IPS-20b (cell line): ENCODE data around the gene PRELID3B.

Experiments used
- H3K27ac ChIP-seq: one replicate; pipeline ENCODE4 v1.5.1; 2013; ENCODE audit warnings: low read length
- H3K27me3 ChIP-seq: 2 replicates; pipeline ENCODE4 v1.6.1; 2013; ENCODE audit warnings: mild to moderate bottlenecking, low read length, inconsistent platforms; ENCODE audit not compliant: insufficient read depth
- H3K36me3 ChIP-seq: 2 replicates; pipeline ENCODE4 v1.6.1; 2013; ENCODE audit warnings: low read depth, mild to moderate bottlenecking, inconsistent platforms, low read length, moderate library complexity; ENCODE audit not compliant: insufficient read depth
- H3K4me1 ChIP-seq: 2 replicates; pipeline ENCODE4 v1.6.1; 2013; ENCODE audit warnings: mild to moderate bottlenecking, control low read depth, inconsistent platforms, low read length, moderate library complexity; ENCODE audit not compliant: insufficient read depth
- H3K4me3 ChIP-seq: 2 replicates; pipeline ENCODE4 v1.5.1; 2013; ENCODE audit warnings: mild to moderate bottlenecking, low read length, inconsistent platforms
- H3K9ac ChIP-seq: 2 replicates; pipeline ENCODE4 v1.6.1; 2013; ENCODE audit warnings: low read depth, mild to moderate bottlenecking, inconsistent platforms, low read length, moderate library complexity
- H3K9me3 ChIP-seq: 2 replicates; pipeline ENCODE4 v1.6.1; 2013; ENCODE audit warnings: mild to moderate bottlenecking, low read depth, low read length, inconsistent platforms; ENCODE audit not compliant: insufficient read depth

The PRELID3B gene

GRCh38 chr20:59024111-59024530 is 18.5 kb downstream of the PRELID3B start:
- Histone ChIP-seq H3K27me3 (peaks cover 36% of the 10 kb centered on the region), H3K9ac (no peak overlapping the region), H3K4me3 (no peak overlapping the region), H3K36me3 (peaks cover 66% of the 10 kb centered on the region), H3K4me1 (peaks cover 11% of the 10 kb centered on the region), H3K27ac (no peak overlapping the region), H3K9me3 (no peaks in the 10 kb centered on the region)

- Histone ChIP-seq H3K4me3 (no peak overlapping the region), H3K27me3 (peaks cover 31% of the 10 kb centered on the region), H3K9me3 (no peaks in the 10 kb centered on the region), H3K27ac (no peak overlapping the region), H3K36me3 (peaks cover 61% of the 10 kb centered on the region), H3K4me1 (peaks cover 11% of the 10 kb centered on the region), H3K9ac (no peak overlapping the region)
These were observed 19.0 kb downstream of the PRELID3B start for GRCh38 chr20:59023616-59024015.

GRCh38 chr20:59022754-59023153 is 19.8 kb downstream of the PRELID3B start:
- peaks cover 11% of the 10 kb centered on the region for H3K4me1 ChIP-seq
- H3K36me3 ChIP-seq = peaks cover 52% of the 10 kb centered on the region
- H3K4me3 ChIP-seq = no peak overlapping the region
- H3K27ac ChIP-seq = no peak overlapping the region
- H3K27me3 ChIP-seq = peaks cover 23% of the 10 kb centered on the region
- no peak overlapping the region for H3K9ac ChIP-seq
- H3K9me3 ChIP-seq = no peaks in the 10 kb centered on the region

- Histone ChIP-seq H3K27ac (no peak overlapping the region), H3K9ac (no peak overlapping the region), H3K9me3 (no peaks in the 10 kb centered on the region), H3K4me1 (peaks cover 11% of the 10 kb centered on the region), H3K4me3 (no peak overlapping the region), H3K27me3 (peaks cover 5% of the 10 kb centered on the region), H3K36me3 (peaks cover 35% of the 10 kb centered on the region)
These were observed 21.5 kb downstream of the PRELID3B start for GRCh38 chr20:59020938-59021551.

- Histone ChIP-seq H3K36me3 (peaks cover 17% of the 10 kb centered on the region; the same call in 1 of the 2 replicates), H3K27ac (no peak within 1 kb of the TSS), H3K4me1 (no peaks in the 10 kb centered on the region)
These were observed 23.4 kb downstream of the PRELID3B start, which contains the start of gene TUBB1 for GRCh38 chr20:59019217-59019616. TUBB1 (plus strand) TSS chr20:59019429; CDS start chr20:59019523, 94 bp downstream.

GRCh38 chr20:59018817-59019216 is 23.8 kb downstream of the PRELID3B start:
- Histone ChIP-seq H3K4me1 (no peaks in the 10 kb centered on the region), H3K36me3 (peaks cover 13% of the 10 kb centered on the region; the same call in 1 of the 2 replicates), H3K9me3 (no peaks in the 10 kb centered on the region), H3K9ac (no peak overlapping the region), H3K27me3 (peaks cover 5% of the 10 kb centered on the region; the same call in 1 of the 2 replicates), H3K4me3 (no peak overlapping the region), H3K27ac (no peak overlapping the region)

More at GRCh38 chr20:59019217-59019616, 23.4 kb downstream of the PRELID3B start, which contains the start of gene TUBB1:
- no peaks in the 10 kb centered on the region for H3K9me3 ChIP-seq
- no peak within 1 kb of the TSS for H3K4me3 ChIP-seq
- H3K9ac ChIP-seq = no peak within 1 kb of the TSS
- H3K27me3 ChIP-seq = peaks cover under 1% of the 10 kb centered on the region; the same call in 1 of the 2 replicates

- Histone ChIP-seq H3K27me3 (peaks cover 10% of the 10 kb centered on the region; the same call in 1 of the 2 replicates), H3K4me3 (no peak overlapping the region), H3K9me3 (no peaks in the 10 kb centered on the region), H3K36me3 (peaks cover 3% of the 10 kb centered on the region; the same call in 1 of the 2 replicates), H3K27ac (no peak overlapping the region), H3K9ac (no peak overlapping the region), H3K4me1 (no peaks in the 10 kb centered on the region)
These were observed 24.9 kb downstream of the PRELID3B start for GRCh38 chr20:59017493-59018231.

- H3K4me3 ChIP-seq = no peak overlapping the region
- no peak overlapping the region for H3K27ac ChIP-seq
- no peak overlapping the region for H3K9ac ChIP-seq
- no peaks in the 10 kb centered on the region for H3K9me3 ChIP-seq
- H3K4me1 ChIP-seq = no peaks in the 10 kb centered on the region
- peaks cover 11% of the 10 kb centered on the region; the same call in 1 of the 2 replicates for H3K27me3 ChIP-seq
- no peaks in the 10 kb centered on the region for H3K36me3 ChIP-seq
These were observed 25.6 kb downstream of the PRELID3B start for GRCh38 chr20:59016795-59017492.

GRCh38 chr20:59015812-59016711 is 26.5 kb downstream of the PRELID3B start:
- Histone ChIP-seq H3K4me1 (peaks cover 1% of the 10 kb centered on the region), H3K36me3 (no peaks in the 10 kb centered on the region), H3K4me3 (no peak overlapping the region), H3K27me3 (peaks cover 11% of the 10 kb centered on the region; the same call in 1 of the 2 replicates), H3K27ac (no peak overlapping the region), H3K9ac (no peak overlapping the region), H3K9me3 (no peaks in the 10 kb centered on the region)

GRCh38 chr20:59015411-59015810 is 27.2 kb downstream of the PRELID3B start:
- H3K36me3 ChIP-seq = no peaks in the 10 kb centered on the region
- no peak overlapping the region for H3K4me3 ChIP-seq
- peaks cover 11% of the 10 kb centered on the region; the same call in 1 of the 2 replicates for H3K27me3 ChIP-seq
- no peak overlapping the region for H3K9ac ChIP-seq
- H3K9me3 ChIP-seq = no peaks in the 10 kb centered on the region
- H3K27ac ChIP-seq = no peak overlapping the region
- peaks cover 6% of the 10 kb centered on the region for H3K4me1 ChIP-seq
